Pancreas (tissue), 10 donors: ENCODE data around the gene ZGRF1. TPM values are rescaled to one million over a fixed set of nuclear protein-coding genes. Genes with fewer than 3 reads are reported as not detected.

ENCODE experiments used
- ATAC-seq, 4 donors: fragments of 200-7000 bp; cut with Tn5 transposase; one replicate each; pipeline versions ENCODE4 v1.8.0 to v1.9.1; 2020; ENCODE audit warnings: mild to moderate bottlenecking in 4 of 4, moderate library complexity in 4 of 4
- DNase-seq, 6 donors: peaks; one replicate each; pipeline ENCODE4 v3.0.0-alpha.2; 2020
- FAIRE-seq: peaks from 2 replicates; lab custom pipeline; 2012; peaks lifted over from hg19 to GRCh38; lab: Jason Lieb, UNC
- H3K27ac ChIP-seq, 4 donors: fragments of 200-600 bp; sonication (generic); 1 replicate in 3 of 4; 2 replicates in 1 of 4; pipeline versions ENCODE4 v1.5.0 to v1.8.0; 2020
- H3K27me3 ChIP-seq, 4 donors: fragments of 200-600 bp; one replicate each; pipeline ENCODE4 v1.8.0; 2021
- H3K36me3 ChIP-seq, 3 donors: fragments of 200-600 bp; sonication (generic) in 1 of 3; one replicate each; pipeline versions ENCODE4 v1.5.0 to v1.8.0; 2020 to 2021
- H3K4me1 ChIP-seq, 3 donors: fragments of 200-600 bp; one replicate each; pipeline ENCODE4 v1.8.0; 2021
- H3K4me3 ChIP-seq, 4 donors: fragments of 200-600 bp; sonication (generic) in 2 of 4; one replicate each; pipeline versions ENCODE4 v1.5.0 to v1.8.0; 2020 to 2021
- H3K9me3 ChIP-seq, 4 donors: fragments of 200-600 bp; one replicate each; pipeline ENCODE4 v1.8.0; 2021
- CTCF ChIP-seq, 4 donors: fragments of 200-600 bp; sonication (generic) in 3 of 4; IDR thresholded peaks; one replicate each; pipeline versions ENCODE4 v1.5.0 to v1.8.0; 2021; ENCODE audit warnings: antibody characterized with exemption in 4 of 4
- WGBS, 2 donors: extraction: QIAGEN DNeasy Blood & Tissue Kit; methylation state at CpG; one replicate each; pipeline ENCODE4 v1.1.7; 2013; 5-methylcytosine and 5-hydroxymethylcytosine counted together
- intact Hi-C, 3 donors: fragments of 100-400 bp; cut with DNase I; formaldehyde crosslinking; loops; one replicate each; pipeline versions ENCODE4 v1.11.1 to v1.14.2; 2022
- polyA plus RNA-seq, 2 donors: library from polyadenylated mRNA; stranded (reverse); fragments of 200-250 nt; gene quantifications; one replicate each; pipeline ENCODE4 v1.2.3, GENCODE V29; 2013
- total RNA-seq, 6 donors: library from RNA; stranded (reverse); fragmentation: NEBNext Ultra II Directional in 4 of 6; extraction: Animal tissue kit (Norgen Biotek cat#: 25700) in 4 of 6; gene quantifications; one replicate each; pipeline versions ENCODE4 v1.2.1 to v1.2.4, GENCODE V29; 2021 to 2023
- donor health status: healthy with polysubstance abuse.
- donor health status: DM: no; HTN: no; CAD: no; lungs with moderate emphysema.
- donor health status: DM: no; HTN: no; CAD: no.
- donor health status: control.
- donor health status: control.
- donor health status: Bipolar disorder and iron deficiency.
- donor health status: DM: yes; HTN: yes; CAD: no.
- donor health status: DM: no; HTN: no; CAD: no.
- donor health status: DM: no; HTN: no; CAD: no.
- donor health status: DM: yes; HTN: yes; CAD: no.

Gene ZGRF1
- total and polyA plus RNA-seq, 8 donors, result 0.82 to 4.9 (median 1.9) TPM

DNA sequence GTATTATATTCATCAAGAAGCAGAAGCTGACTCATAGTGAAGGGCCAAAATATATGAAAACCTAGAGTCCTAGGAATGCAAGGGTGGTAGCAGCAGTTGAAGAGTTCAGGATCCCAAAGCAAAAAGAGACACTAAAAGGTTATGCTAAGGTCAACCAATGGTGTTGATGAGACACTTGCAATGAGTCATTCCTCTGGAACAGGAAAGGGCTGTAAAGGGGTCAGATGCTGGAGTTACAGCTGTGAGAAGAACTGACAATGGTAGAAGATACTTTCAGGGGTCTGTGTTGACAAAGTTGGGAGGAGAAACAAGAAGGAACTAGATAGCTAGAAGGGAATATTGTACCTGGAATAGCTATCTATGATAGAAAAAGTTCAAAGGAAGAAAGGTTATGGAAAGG is 47.5 kb downstream of the ZGRF1 start:
- no peaks in the 10 kb centered on the region for H3K4me1 ChIP-seq
- ATAC-seq (no peak), DNase-seq (no peak), FAIRE-seq (no peak)
- H3K36me3 ChIP-seq, result no peaks in the 10 kb centered on the region
- H3K27me3 ChIP-seq, result no peaks in the 10 kb centered on the region
- no peaks in the 10 kb centered on the region for H3K9me3 ChIP-seq
- intact Hi-C loops, result no loop called here
- TF ChIP-seq CTCF (IDR thresholded peaks at IDR 0.05), result no peak
- no peak overlapping the region for H3K27ac ChIP-seq
- no peak overlapping the region for H3K4me3 ChIP-seq

DNA sequence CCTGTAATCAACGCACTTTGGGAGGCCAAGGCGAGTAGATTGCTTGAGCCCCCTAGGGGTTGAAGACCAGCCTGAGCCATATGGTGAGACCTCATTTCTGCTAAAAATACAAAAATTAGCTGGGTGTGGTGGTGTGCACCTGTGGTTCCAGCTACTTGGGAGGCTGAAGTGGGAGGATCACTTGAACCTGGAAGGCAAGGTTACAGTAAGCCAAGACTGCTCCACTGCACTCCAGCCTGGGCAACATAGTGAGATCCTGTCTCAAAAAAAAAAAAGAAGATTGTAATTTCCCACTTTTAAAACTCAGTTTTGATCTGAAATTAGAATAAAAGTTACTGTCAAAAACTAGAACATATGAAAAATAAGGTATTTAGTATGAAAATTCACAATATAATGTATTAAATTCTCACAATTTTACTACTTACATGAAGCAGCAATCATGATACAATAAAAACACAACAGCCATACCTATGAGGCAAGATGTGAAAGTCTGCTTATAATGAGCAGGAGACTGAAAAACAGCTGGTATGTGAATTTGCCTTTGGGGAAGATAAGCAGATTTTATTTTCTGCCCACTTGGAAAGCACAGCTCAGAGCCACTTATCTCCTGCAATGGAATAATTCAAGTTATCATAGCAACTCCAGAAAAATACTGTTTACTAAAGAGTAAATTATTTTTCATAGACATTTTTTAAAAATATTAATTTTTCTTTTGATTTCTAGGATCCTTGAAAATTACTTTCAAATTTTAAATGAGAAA is 50.6 kb downstream of the ZGRF1 start:
- H3K4me1 ChIP-seq, result no peaks in the 10 kb centered on the region
- H3K9me3 ChIP-seq, result no peaks in the 10 kb centered on the region
- TF ChIP-seq CTCF (IDR thresholded peaks at IDR 0.05), result no peak
- intact Hi-C loops, result no loop called here
- no peak overlapping the region for H3K27ac ChIP-seq
- no peaks in the 10 kb centered on the region for H3K27me3 ChIP-seq
- peaks cover 0 to 10% (median 0%) of the 10 kb centered on the region in 3 donors for H3K36me3 ChIP-seq
- no peak overlapping the region for H3K4me3 ChIP-seq
- WGBS, 2 donors, result 96% methylated on average over 2 of the region's 2 CpGs
- DNase-seq (no peak), ATAC-seq (no peak), FAIRE-seq (no peak)

DNA sequence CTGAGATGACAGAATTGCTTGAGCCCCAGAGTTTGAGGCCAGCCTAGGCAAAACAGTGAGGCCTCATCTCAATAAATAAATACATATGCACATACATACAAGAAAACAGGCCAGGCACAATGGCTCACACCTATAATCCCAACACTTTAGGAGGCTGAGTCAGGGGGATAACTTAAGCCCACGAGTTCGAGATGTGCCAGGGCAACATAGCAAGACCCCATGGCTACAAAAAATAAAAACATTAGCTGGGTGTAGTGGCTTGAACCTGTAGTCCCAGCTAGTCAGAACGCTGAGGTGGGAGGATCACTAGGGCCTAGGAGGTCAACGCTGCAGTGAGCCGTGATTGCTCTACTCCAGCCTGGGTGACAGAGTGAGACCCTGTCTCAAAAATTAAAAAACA is 69.2 kb downstream of the ZGRF1 start:
- no peaks in the 10 kb centered on the region for H3K4me1 ChIP-seq
- H3K9me3 ChIP-seq, result no peaks in the 10 kb centered on the region
- DNase-seq, result no peak
- no peak for ATAC-seq
- no peak overlapping the region for H3K27ac ChIP-seq
- H3K4me3 ChIP-seq, result no peak overlapping the region
- no peak for FAIRE-seq
- H3K36me3 ChIP-seq, result no peaks in the 10 kb centered on the region
- H3K27me3 ChIP-seq, result no peaks in the 10 kb centered on the region
- no peak for TF ChIP-seq CTCF (IDR thresholded peaks at IDR 0.05)
- 93% methylated on average over 5 of the region's 5 CpGs for WGBS, 2 donors
- intact Hi-C loops, result no loop called here

DNA sequence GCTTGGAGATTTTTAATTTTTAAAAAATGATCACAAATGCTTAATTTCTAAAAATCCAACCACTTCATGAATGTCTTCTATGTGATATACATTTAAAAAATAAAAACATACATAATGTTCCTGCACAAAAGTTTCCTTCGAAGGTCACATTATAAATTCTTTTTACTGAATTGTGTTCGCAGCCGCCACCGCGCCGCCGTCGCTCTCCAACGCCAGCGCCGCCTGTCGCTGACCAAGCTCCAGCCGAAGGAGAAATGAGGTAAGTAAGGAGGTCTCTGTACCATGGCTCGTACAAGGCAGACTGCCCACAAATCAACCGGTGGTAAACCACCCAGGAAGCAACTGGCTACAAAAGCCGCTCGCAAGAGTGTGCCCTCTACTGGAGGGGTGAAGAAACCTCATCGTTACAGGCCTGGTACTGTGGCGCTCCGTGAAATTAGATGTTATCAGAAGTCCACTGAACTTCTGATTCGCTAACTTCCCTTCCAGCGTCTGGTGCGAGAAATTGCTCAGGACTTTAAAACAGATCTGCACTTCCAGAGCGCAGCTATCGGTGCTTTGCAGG is 71.9 kb downstream of the ZGRF1 start:
- Histone ChIP-seq H3K9me3 (no peaks in the 10 kb centered on the region), H3K27ac (no peak overlapping the region), H3K36me3 (no peaks in the 10 kb centered on the region), H3K4me1 (no peaks in the 10 kb centered on the region), H3K4me3 (no peak overlapping the region), H3K27me3 (no peaks in the 10 kb centered on the region)
- no peak for TF ChIP-seq CTCF (IDR thresholded peaks at IDR 0.05)
- ATAC-seq, result no peak
- 98% methylated on average over 25 of the region's 25 CpGs for WGBS, 2 donors
- intact Hi-C loops, result no loop called here
- no peak for DNase-seq
- FAIRE-seq, result no peak
